Smooth muscle cell (in vitro differentiated cells): ENCODE data around the gene PTCD2. TPM values are rescaled to one million over a fixed set of nuclear protein-coding genes. Genes with fewer than 3 reads are reported as not detected.

Source experiments
- DNase-seq: peaks from one replicate; lab custom pipeline; 2025; ENCODE audit not compliant: unreplicated experiment; lab: John Stamatoyannopoulos, UW
- H2AFZ ChIP-seq: fragments of 200-600 bp; sonication (generic); 2 replicates; pipeline ENCODE4 v1.6.0; 2016; ENCODE audit warnings: antibody characterized with exemption, low read depth, mild to moderate bottlenecking
- H3F3A ChIP-seq: fragments of 200-600 bp; sonication (generic); 2 replicates; pipeline ENCODE4 v1.6.0; 2017; ENCODE audit warnings: antibody characterized with exemption, low read depth
- H3K27ac ChIP-seq: fragments of 200-600 bp; sonication (generic); 2 replicates; pipeline ENCODE4 v1.5.1; 2016; ENCODE audit warnings: low read depth, mild to moderate bottlenecking
- H3K27me3 ChIP-seq: fragments of 200-600 bp; sonication (generic); 2 replicates; pipeline ENCODE4 v1.6.1; 2016; ENCODE audit warnings: low read depth, mild to moderate bottlenecking
- H3K36me3 ChIP-seq: fragments of 200-600 bp; sonication (generic); 2 replicates; pipeline ENCODE4 v1.5.1; 2016; ENCODE audit warnings: low read depth
- H3K4me1 ChIP-seq: fragments of 200-600 bp; sonication (generic); 2 replicates; pipeline ENCODE4 v1.5.1; 2016; ENCODE audit warnings: low read depth
- H3K4me2 ChIP-seq: fragments of 200-600 bp; sonication (generic); 2 replicates; pipeline ENCODE4 v1.6.0; 2016; ENCODE audit warnings: mild to moderate bottlenecking
- H3K4me3 ChIP-seq: fragments of 200-600 bp; sonication (generic); 2 replicates; pipeline ENCODE4 v1.5.1; 2016; ENCODE audit warnings: mild to moderate bottlenecking
- H3K79me2 ChIP-seq: fragments of 200-600 bp; sonication (generic); 2 replicates; pipeline ENCODE4 v1.6.0; 2016; ENCODE audit warnings: low read depth, mild to moderate bottlenecking
- H3K9ac ChIP-seq: fragments of 200-600 bp; sonication (generic); 2 replicates; pipeline ENCODE4 v1.6.0; 2016; ENCODE audit warnings: low read depth
- H3K9me3 ChIP-seq: fragments of 200-600 bp; sonication (generic); replicated peaks from 2 replicates; pipeline ENCODE4 v1.5.1; 2016; ENCODE audit warnings: low read depth
- H4K20me1 ChIP-seq: fragments of 200-600 bp; sonication (generic); 2 replicates; pipeline ENCODE4 v1.6.0; 2016; ENCODE audit warnings: low read depth
- CTCF ChIP-seq: fragments of 200-600 bp; sonication (generic); IDR thresholded peaks from 2 replicates; pipeline ENCODE4 v1.5.1; 2017; ENCODE audit warnings: borderline replicate concordance, mild to moderate bottlenecking, antibody characterized with exemption; ENCODE audit not compliant: insufficient read depth, poor library complexity, severe bottlenecking
- WGBS: methylation state at CpG from one replicate; pipeline ENCODE4 v1.1.7; 2016; ENCODE audit warnings: low lambda C conversion rate; 5-methylcytosine and 5-hydroxymethylcytosine counted together
- polyA plus RNA-seq: library from polyadenylated mRNA; unstranded; fragments of >200 nt; fragmentation: Nextera tagmentation; extraction: Ambion mirVana; gene quantifications from 2 replicates; pipeline ENCODE4 v1.2.1, GENCODE V29; 2016
- total RNA-seq: library from RNA; depleted of rRNA; stranded (reverse); fragments of >200 nt; gene quantifications from 2 replicates; pipeline ENCODE4 v1.2.3, GENCODE V29; 2014

PTCD2 gene
- total and polyA plus RNA-seq, 2 experiments from 2014 or later = 6.3 to 8.5 TPM

- Histone ChIP-seq H3K9me3 (no peaks in the 10 kb centered on the region), H2AFZ (no peak overlapping the region), H3F3A (peaks cover 36% of the 10 kb centered on the region), H3K4me3 (no peak overlapping the region), H3K4me1 (peaks cover 20% of the 10 kb centered on the region), H3K4me2 (no peak overlapping the region), H3K27me3 (no peaks in the 10 kb centered on the region), H3K36me3 (no peaks in the 10 kb centered on the region), H3K79me2 (no peaks in the 10 kb centered on the region), H4K20me1 (no peaks in the 10 kb centered on the region), H3K9ac (no peak overlapping the region), H3K27ac (no peak overlapping the region)
- TF ChIP-seq CTCF = no peak
- no peak for DNase-seq
- over 99% methylated on average over 3 of the region's 3 CpGs for WGBS
Observed at GRCh38 chr5:72284559-72285423, 35.4 kb upstream of the PTCD2 start.

GRCh38 chr5:72285424-72285821 is 34.8 kb upstream of the PTCD2 start:
- no peak for TF ChIP-seq CTCF
- Histone ChIP-seq H3K4me2 (no peak overlapping the region), H3K4me1 (peaks cover 20% of the 10 kb centered on the region), H3K27ac (no peak overlapping the region), H3K79me2 (no peaks in the 10 kb centered on the region), H3K36me3 (no peaks in the 10 kb centered on the region), H4K20me1 (no peaks in the 10 kb centered on the region), H3K27me3 (no peaks in the 10 kb centered on the region), H3K9me3 (no peaks in the 10 kb centered on the region), H2AFZ (no peak overlapping the region), H3F3A (peaks cover 35% of the 10 kb centered on the region), H3K4me3 (no peak overlapping the region), H3K9ac (no peak overlapping the region)
- no peak for DNase-seq
- 93% methylated on average over 3 of the region's 3 CpGs for WGBS

- Histone ChIP-seq H3K36me3 (no peaks in the 10 kb centered on the region), H3F3A (peaks cover 23% of the 10 kb centered on the region), H3K4me3 (no peak overlapping the region), H3K9ac (no peak overlapping the region), H3K4me1 (peaks cover 12% of the 10 kb centered on the region), H4K20me1 (no peaks in the 10 kb centered on the region), H3K9me3 (no peaks in the 10 kb centered on the region), H3K27ac (no peak overlapping the region), H3K79me2 (no peaks in the 10 kb centered on the region), H2AFZ (no peak overlapping the region), H3K4me2 (no peak overlapping the region), H3K27me3 (no peaks in the 10 kb centered on the region)
- TF ChIP-seq CTCF = no peak
- WGBS = 98% methylated on average over 5 of the region's 5 CpGs
- DNase-seq = no peak
Observed at GRCh38 chr5:72286798-72287197, 33.4 kb upstream of the PTCD2 start.

GRCh38 chr5:72288924-72289323 is 31.2 kb upstream of the PTCD2 start:
- Histone ChIP-seq H3K4me1 (no peaks in the 10 kb centered on the region), H3K27me3 (no peaks in the 10 kb centered on the region), H3K27ac (no peak overlapping the region), H2AFZ (no peak overlapping the region), H3K9me3 (no peaks in the 10 kb centered on the region), H3K36me3 (no peaks in the 10 kb centered on the region), H3K79me2 (no peaks in the 10 kb centered on the region), H3K4me2 (no peak overlapping the region), H3F3A (peaks cover 7% of the 10 kb centered on the region), H4K20me1 (no peaks in the 10 kb centered on the region), H3K4me3 (no peak overlapping the region), H3K9ac (no peak overlapping the region)
- 97% methylated on average over 2 of the region's 2 CpGs for WGBS
- TF ChIP-seq CTCF = no peak
- no peak for DNase-seq
